ENCODE measurements around the gene LRBA.

LRBA gene

DNA sequence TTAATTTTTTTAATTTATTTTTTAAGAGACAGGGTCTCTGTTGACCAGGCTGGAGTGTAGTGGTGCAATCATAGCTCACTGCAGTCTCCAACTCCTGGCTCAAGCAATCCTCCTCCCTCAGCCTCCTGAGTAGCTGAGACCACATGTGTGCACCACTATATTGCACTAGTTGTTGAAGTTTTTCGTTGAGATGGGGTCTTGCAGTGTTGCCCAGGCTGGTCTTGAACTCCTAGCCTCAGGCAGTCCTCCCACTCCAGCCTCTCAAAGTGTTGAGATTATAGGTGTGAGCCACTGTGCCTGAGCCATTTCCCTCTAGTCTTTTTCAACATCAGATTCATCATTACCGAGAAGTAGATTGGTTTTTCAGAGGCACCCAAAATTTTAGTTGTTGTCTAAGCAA is 771.2 kb downstream of the LRBA start:
- H2AFZ ChIP-seq (ENCODE audit: low read length), result no peak overlapping the region
- no peak overlapping the region for H3K4me3 ChIP-seq (ENCODE audit: low read length in 2 of 2)
- H3K27me3 ChIP-seq (ENCODE audit: control insufficient read depth in 3 of 3, insufficient read depth in 3 of 3, low read depth in 1 of 3, low read length in 3 of 3), result no peaks in the 10 kb centered on the region
- DNase-seq (ENCODE audit: low spot score), result no peak
- no peak overlapping the region for H2BK12ac ChIP-seq (ENCODE audit: low read length)
- H4K8ac ChIP-seq (ENCODE audit: low read depth, low read length), result no peak overlapping the region
- no peaks in the 10 kb centered on the region for H3K79me1 ChIP-seq (ENCODE audit: low read depth, low read length)
- no peak overlapping the region for H3K27ac ChIP-seq (replicated peaks; ENCODE audit: low read length)
- H3K9ac ChIP-seq (ENCODE audit: low read depth, low read length, poor library complexity), result no peak overlapping the region
- H2BK15ac ChIP-seq (ENCODE audit: low read length), result no peak overlapping the region
- no peak overlapping the region for H2BK120ac ChIP-seq (ENCODE audit: low read depth, low read length)
- WGBS, 2 donors (ENCODE audit: extremely low coverage in 2 of 2, insufficient read length in 2 of 2, insufficient replicate concordance in 1 of 2), result no CpG with 5 or more reads among the region's 2 CpGs
- H3K4me2 ChIP-seq (ENCODE audit: insufficient read depth, low read length, poor library complexity, severe bottlenecking), result no peak overlapping the region
- H3K23ac ChIP-seq (ENCODE audit: low read depth, low read length, poor library complexity), result no peak overlapping the region
- H3K36me3 ChIP-seq (replicated peaks in 1 of 2; ENCODE audit: control insufficient read depth in 2 of 2, insufficient read depth in 2 of 2, low read length in 2 of 2), result peaks cover 2 to 61% of the 10 kb centered on the region in 2 donors
- H3K14ac ChIP-seq (ENCODE audit: low read length), result no peak overlapping the region
- H3K4me1 ChIP-seq (ENCODE audit: control insufficient read depth in 2 of 2, insufficient read depth in 1 of 2, low read depth in 1 of 2, low read length in 2 of 2), result no peaks in the 10 kb centered on the region
- no peaks in the 10 kb centered on the region for H3K9me3 ChIP-seq (replicated peaks in 1 of 2; ENCODE audit: control insufficient read depth in 2 of 2, insufficient read depth in 1 of 2, low read depth in 1 of 2, low read length in 2 of 2)
- H4K91ac ChIP-seq (ENCODE audit: low read depth, low read length, poor library complexity), result no peak overlapping the region
- H2AK5ac ChIP-seq (ENCODE audit: low read depth, low read length), result no peak overlapping the region
- no peak overlapping the region for H3K4ac ChIP-seq (ENCODE audit: low read length)
- H3K18ac ChIP-seq (ENCODE audit: low read length), result no peak overlapping the region
- H2BK5ac ChIP-seq (ENCODE audit: low read length), result no peak overlapping the region

DNA sequence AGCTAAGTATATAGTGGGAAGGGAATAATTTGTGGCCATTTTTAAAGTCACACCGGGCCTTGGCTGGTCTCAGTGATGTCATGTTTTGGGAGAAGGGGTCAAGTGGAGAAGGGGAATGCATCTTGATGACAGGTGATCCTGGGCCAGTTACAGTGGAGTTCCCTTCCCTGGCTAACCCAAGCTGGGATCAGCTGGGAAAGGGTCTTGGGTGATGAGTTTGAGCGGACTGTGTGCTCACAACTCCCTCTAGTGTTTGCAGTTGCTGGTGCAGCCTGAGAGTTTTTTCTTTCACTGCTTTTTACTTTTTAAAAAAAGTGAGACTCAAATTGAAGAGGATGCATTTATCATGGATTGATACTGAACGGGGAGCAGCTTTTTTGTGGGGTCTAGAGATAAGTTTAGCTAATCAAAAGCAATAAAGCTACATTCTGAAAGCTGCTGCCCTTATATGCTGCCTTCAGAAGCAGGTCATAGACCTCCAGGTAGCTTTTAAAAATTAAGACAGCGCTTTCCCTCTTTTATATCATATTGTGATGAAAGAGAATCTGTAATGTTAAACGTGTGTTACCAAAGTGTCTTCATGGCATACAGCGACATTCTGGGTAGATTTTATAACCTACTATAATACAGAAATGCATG is 772.1 kb downstream of the LRBA start:
- Histone ChIP-seq H3K14ac (ENCODE audit: low read length) (no peak overlapping the region), H2BK12ac (ENCODE audit: low read length) (no peak overlapping the region), H3K79me1 (ENCODE audit: low read depth, low read length) (no peaks in the 10 kb centered on the region), H3K23ac (ENCODE audit: low read depth, low read length, poor library complexity) (no peak overlapping the region), H3K27ac (replicated peaks; ENCODE audit: low read length) (no peak overlapping the region), H2BK120ac (ENCODE audit: low read depth, low read length) (no peak overlapping the region), H2AK5ac (ENCODE audit: low read depth, low read length) (no peak overlapping the region), H3K4me3 (ENCODE audit: low read length in 2 of 2) (no peak overlapping the region), H3K4ac (ENCODE audit: low read length) (no peak overlapping the region), H3K36me3 (replicated peaks in 1 of 2; ENCODE audit: control insufficient read depth in 2 of 2, insufficient read depth in 2 of 2, low read length in 2 of 2) (peaks cover 2 to 59% of the 10 kb centered on the region in 2 donors), H3K4me1 (ENCODE audit: control insufficient read depth in 2 of 2, insufficient read depth in 1 of 2, low read depth in 1 of 2, low read length in 2 of 2) (no peaks in the 10 kb centered on the region), H3K9me3 (replicated peaks in 1 of 2; ENCODE audit: control insufficient read depth in 2 of 2, insufficient read depth in 1 of 2, low read depth in 1 of 2, low read length in 2 of 2) (no peaks in the 10 kb centered on the region), H3K4me2 (ENCODE audit: insufficient read depth, low read length, poor library complexity, severe bottlenecking) (no peak overlapping the region), H3K27me3 (ENCODE audit: control insufficient read depth in 3 of 3, insufficient read depth in 3 of 3, low read depth in 1 of 3, low read length in 3 of 3) (no peaks in the 10 kb centered on the region), H3K18ac (ENCODE audit: low read length) (no peak overlapping the region), H2BK15ac (ENCODE audit: low read length) (no peak overlapping the region), H2AFZ (ENCODE audit: low read length) (no peak overlapping the region), H4K8ac (ENCODE audit: low read depth, low read length) (no peak overlapping the region), H3K9ac (ENCODE audit: low read depth, low read length, poor library complexity) (no peak overlapping the region), H2BK5ac (ENCODE audit: low read length) (no peak overlapping the region), H4K91ac (ENCODE audit: low read depth, low read length, poor library complexity) (no peak overlapping the region)
- WGBS, 2 donors (ENCODE audit: extremely low coverage in 2 of 2, insufficient read length in 2 of 2, insufficient replicate concordance in 1 of 2), result no CpG with 5 or more reads among the region's 6 CpGs
- DNase-seq (ENCODE audit: low spot score), result peak; percentile 37

DNA sequence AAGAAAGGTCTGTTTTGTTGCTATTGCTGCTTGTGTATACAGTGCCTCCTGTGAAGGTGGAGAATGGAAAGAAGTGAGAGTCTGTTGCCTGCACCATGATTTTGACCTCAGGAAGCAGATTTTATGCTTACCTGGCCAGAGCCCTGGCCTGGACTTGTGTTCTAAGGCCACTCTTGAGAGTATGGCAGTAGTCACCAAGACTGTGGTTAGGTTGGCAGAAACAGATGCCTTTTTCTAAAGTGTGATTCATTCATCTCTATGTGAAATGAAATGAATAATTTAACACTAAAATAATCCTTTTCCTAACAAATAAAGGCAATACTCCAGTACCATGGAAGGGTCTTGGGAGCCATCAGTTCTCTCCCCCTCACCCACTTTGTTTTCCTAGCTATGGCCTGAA is 775.1 kb downstream of the LRBA start:
- Histone ChIP-seq H3K14ac (ENCODE audit: low read length) (no peak overlapping the region), H4K91ac (ENCODE audit: low read depth, low read length, poor library complexity) (no peak overlapping the region), H2BK5ac (ENCODE audit: low read length) (no peak overlapping the region), H3K18ac (ENCODE audit: low read length) (no peak overlapping the region), H4K8ac (ENCODE audit: low read depth, low read length) (no peak overlapping the region), H3K4ac (ENCODE audit: low read length) (no peak overlapping the region), H3K23ac (ENCODE audit: low read depth, low read length, poor library complexity) (no peak overlapping the region), H3K4me2 (ENCODE audit: insufficient read depth, low read length, poor library complexity, severe bottlenecking) (no peak overlapping the region), H2AK5ac (ENCODE audit: low read depth, low read length) (no peak overlapping the region), H3K9me3 (replicated peaks in 1 of 2; ENCODE audit: control insufficient read depth in 2 of 2, insufficient read depth in 1 of 2, low read depth in 1 of 2, low read length in 2 of 2) (no peaks in the 10 kb centered on the region), H3K9ac (ENCODE audit: low read depth, low read length, poor library complexity) (no peak overlapping the region), H3K36me3 (replicated peaks in 1 of 2; ENCODE audit: control insufficient read depth in 2 of 2, insufficient read depth in 2 of 2, low read length in 2 of 2) (peaks cover 0 to 59% of the 10 kb centered on the region in 2 donors), H2BK12ac (ENCODE audit: low read length) (no peak overlapping the region), H3K4me1 (ENCODE audit: control insufficient read depth in 2 of 2, insufficient read depth in 1 of 2, low read depth in 1 of 2, low read length in 2 of 2) (peaks cover 5 to 7% of the 10 kb centered on the region in 2 donors), H3K4me3 (ENCODE audit: low read length in 2 of 2) (no peak overlapping the region), H3K27me3 (ENCODE audit: control insufficient read depth in 3 of 3, insufficient read depth in 3 of 3, low read depth in 1 of 3, low read length in 3 of 3) (no peaks in the 10 kb centered on the region), H3K27ac (replicated peaks; ENCODE audit: low read length) (no peak overlapping the region), H2BK15ac (ENCODE audit: low read length) (no peak overlapping the region), H2AFZ (ENCODE audit: low read length) (no peak overlapping the region), H2BK120ac (ENCODE audit: low read depth, low read length) (no peak overlapping the region), H3K79me1 (ENCODE audit: low read depth, low read length) (no peaks in the 10 kb centered on the region)
- no peak for DNase-seq (ENCODE audit: low spot score)

DNA sequence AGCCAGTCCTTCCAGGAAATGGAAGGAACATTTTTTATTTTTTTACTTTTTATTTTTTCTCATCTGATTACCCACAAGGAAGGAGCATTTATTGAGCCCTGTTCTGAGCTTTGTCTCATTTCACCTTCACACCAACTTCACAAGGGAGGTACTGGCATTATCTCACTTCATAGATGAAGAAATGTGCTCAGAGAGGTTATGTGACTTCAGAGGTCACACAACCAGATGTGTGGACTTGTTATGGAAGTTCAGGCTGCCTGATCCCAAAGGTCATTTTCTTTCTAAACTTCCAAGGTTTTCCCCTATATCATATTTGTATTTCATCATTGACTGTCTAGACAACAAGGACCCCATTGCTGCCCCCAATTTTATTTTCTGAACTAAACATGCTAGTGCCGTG is 776.5 kb downstream of the LRBA start:
- H2BK12ac ChIP-seq (ENCODE audit: low read length), result no peak overlapping the region
- H2BK5ac ChIP-seq (ENCODE audit: low read length), result no peak overlapping the region
- no peak overlapping the region for H4K8ac ChIP-seq (ENCODE audit: low read depth, low read length)
- H3K79me1 ChIP-seq (ENCODE audit: low read depth, low read length), result no peaks in the 10 kb centered on the region
- no peak for DNase-seq (ENCODE audit: low spot score)
- no peak overlapping the region for H3K9ac ChIP-seq (ENCODE audit: low read depth, low read length, poor library complexity)
- no peak overlapping the region for H3K14ac ChIP-seq (ENCODE audit: low read length)
- no peak overlapping the region for H3K27ac ChIP-seq (replicated peaks; ENCODE audit: low read length)
- H2AK5ac ChIP-seq (ENCODE audit: low read depth, low read length), result no peak overlapping the region
- H3K4ac ChIP-seq (ENCODE audit: low read length), result no peak overlapping the region
- no CpG with 5 or more reads among the region's 1 CpG for WGBS, 2 donors (ENCODE audit: extremely low coverage in 2 of 2, insufficient read length in 2 of 2, insufficient replicate concordance in 1 of 2)
- H3K4me2 ChIP-seq (ENCODE audit: insufficient read depth, low read length, poor library complexity, severe bottlenecking), result no peak overlapping the region
- no peak overlapping the region for H2AFZ ChIP-seq (ENCODE audit: low read length)
- H3K27me3 ChIP-seq (ENCODE audit: control insufficient read depth in 3 of 3, insufficient read depth in 3 of 3, low read depth in 1 of 3, low read length in 3 of 3), result no peaks in the 10 kb centered on the region
- no peak overlapping the region for H4K91ac ChIP-seq (ENCODE audit: low read depth, low read length, poor library complexity)
- H3K23ac ChIP-seq (ENCODE audit: low read depth, low read length, poor library complexity), result no peak overlapping the region
- no peak overlapping the region for H2BK120ac ChIP-seq (ENCODE audit: low read depth, low read length)
- peaks cover 0 to 63% of the 10 kb centered on the region in 2 donors for H3K36me3 ChIP-seq (replicated peaks in 1 of 2; ENCODE audit: control insufficient read depth in 2 of 2, insufficient read depth in 2 of 2, low read length in 2 of 2)
- H3K18ac ChIP-seq (ENCODE audit: low read length), result no peak overlapping the region
- no peak overlapping the region for H3K4me3 ChIP-seq (ENCODE audit: low read length in 2 of 2)
- H2BK15ac ChIP-seq (ENCODE audit: low read length), result no peak overlapping the region
- peaks cover 5 to 7% of the 10 kb centered on the region in 2 donors for H3K4me1 ChIP-seq (ENCODE audit: control insufficient read depth in 2 of 2, insufficient read depth in 1 of 2, low read depth in 1 of 2, low read length in 2 of 2)
- no peaks in the 10 kb centered on the region for H3K9me3 ChIP-seq (replicated peaks in 1 of 2; ENCODE audit: control insufficient read depth in 2 of 2, insufficient read depth in 1 of 2, low read depth in 1 of 2, low read length in 2 of 2)
